Renal cortex interstitium (tissue), 11 donors: ENCODE results near the gene MSANTD4. TPM values are rescaled to one million over a fixed set of nuclear protein-coding genes. Genes with fewer than 3 reads are reported as not detected.

Experiments used
- DNase-seq, 11 donors: peaks; one replicate each; pipeline ENCODE4 v3.0.0-alpha.2; 2013; ENCODE audit warnings: low read depth in 9 of 11, low spot score in 4 of 11; ENCODE audit errors: extremely low read depth in 1 of 11
- polyA plus RNA-seq, 3 donors: library from polyadenylated mRNA; unstranded; fragments of 120-200 nt; gene quantifications; one replicate each; pipeline ENCODE4 v1.2.1, GENCODE V29; 2013; ENCODE audit not compliant: insufficient read length in 3 of 3

The MSANTD4 gene
- polyA plus RNA-seq, 3 donors: 30.2 to 35.9 (median 32.0) TPM

GRCh38 chr11:105960252-105961245, 61.5 kb downstream of the MSANTD4 start:
- DNase-seq: no peak

Other genes starting within 250 kb of the MSANTD4 start
- 10 to 100 TPM; 10.2 to 14.3 (median 11.3) TPM for gene KBTBD3, start 55.1 kb upstream of the MSANTD4 start, polyA plus RNA-seq
- gene AASDHPPT, start 55.4 kb upstream of the MSANTD4 start, polyA plus RNA-seq: 10 to 100 TPM; 73.2 to 87.3 (median 76.1) TPM